NCI-H2227 treated with DMSO at 0.1 percent for 48 hours (cell line): ENCODE measurements around the gene ATP6V0D1.
A peak's percentile ranks its signal among the peaks of the same experiment; 100 is the strongest.
"Not testable (repeated sequence)": the region's sequence is repeated elsewhere in the genome, so short reads cannot be mapped to it uniquely, and the experiment has no call there.

Experiments used
- DNase-seq: peaks from one replicate; lab custom pipeline; 2025; lab: John Stamatoyannopoulos, UW

ATP6V0D1 gene

GRCh38 chr16:67480833-67481560 lies at the start of gene ATP6V0D1:
TSS of gene ATP6V0D1 (minus strand) at chr16:67481157. CDS start at chr16:67481086, 71 bp downstream.
- peak; percentile 94 for DNase-seq

- DNase-seq, result no peak
Measured at GRCh38 chr16:67530013-67530939, 49.3 kb upstream of the ATP6V0D1 start.

GRCh38 chr16:67529582-67530012 lies 48.6 kb upstream of the ATP6V0D1 start:
- DNase-seq, result no peak

- DNase-seq, result no peak
Measured at GRCh38 chr16:67528870-67529581, 48.1 kb upstream of the ATP6V0D1 start.

GRCh38 chr16:67528222-67528869 lies 47.4 kb upstream of the ATP6V0D1 start, which contains the start of gene RIPOR1:
TSS of gene RIPOR1 (plus strand) at chr16:67528829. CDS start at chr16:67538447, 9,618 bp downstream.
- DNase-seq, result no peak

- no peak for DNase-seq
Measured at GRCh38 chr16:67526149-67526791, 45.3 kb upstream of the ATP6V0D1 start.

GRCh38 chr16:67525176-67525860 lies 44.4 kb upstream of the ATP6V0D1 start:
- DNase-seq, result no peak

GRCh38 chr16:67521095-67521804 lies 40.3 kb upstream of the ATP6V0D1 start:
- peak; percentile 81 for DNase-seq

- DNase-seq, result no peak
Measured at GRCh38 chr16:67519242-67519641, 38.3 kb upstream of the ATP6V0D1 start.

- DNase-seq, result no peak
Measured at GRCh38 chr16:67518676-67519075, 37.7 kb upstream of the ATP6V0D1 start.

GRCh38 chr16:67517661-67518423 lies 36.9 kb upstream of the ATP6V0D1 start:
- DNase-seq, result no peak

- DNase-seq, result no peak
Measured at GRCh38 chr16:67517155-67517445, 36.1 kb upstream of the ATP6V0D1 start.

- DNase-seq, result no peak
Measured at GRCh38 chr16:67516296-67517154, 35.6 kb upstream of the ATP6V0D1 start.

GRCh38 chr16:67514382-67514828 lies 33.4 kb upstream of the ATP6V0D1 start:
- peak; percentile 35 for DNase-seq

GRCh38 chr16:67513892-67514291 lies 32.9 kb upstream of the ATP6V0D1 start:
- not testable (repeated sequence) for DNase-seq

GRCh38 chr16:67509016-67509415 lies 28.1 kb upstream of the ATP6V0D1 start:
- no peak for DNase-seq

- no peak for DNase-seq
Measured at GRCh38 chr16:67506468-67506867, 25.5 kb upstream of the ATP6V0D1 start.
